HEK293 (cell line): ENCODE measurements around the gene TRAF3IP1.

ENCODE experiments used
- CTCF ChIA-PET: fragments of 350-600 bp; formaldehyde crosslinking; extraction: SDS; loops from one replicate; lab custom pipeline; 2021; ENCODE audit warnings: antibody characterized with exemption; lab: Yijun Ruan, JAX
- POLR2A ChIA-PET: fragments of 300-600 bp; formaldehyde crosslinking; extraction: SDS; loops from one replicate; lab custom pipeline; 2020; ENCODE audit warnings: antibody characterized with exemption, inconsistent platforms; lab: Yijun Ruan, JAX
- H3K27ac ChIP-seq: fragments of 200-500 bp; sonication (Bioruptor generic); 2 replicates; pipeline ENCODE4 v1.5.1; 2014; ENCODE audit warnings: low read depth, low read length, control low read depth, inconsistent platforms; ENCODE audit errors: extremely low read depth
- H3K36me3 ChIP-seq, 2 experiments: fragments of 200-500 bp in 1 of 2; sonication (Bioruptor generic) in 1 of 2; 1 replicate in 1 of 2; 2 replicates in 1 of 2; pipeline ENCODE4 v1.5.1; 2014 to 2017; ENCODE audit warnings: inconsistent platforms in 2 of 2, low read length in 2 of 2; ENCODE audit not compliant: control insufficient read depth in 2 of 2, insufficient read depth in 1 of 2
- H3K4me1 ChIP-seq: fragments of 200-500 bp; sonication (Bioruptor generic); 2 replicates; pipeline ENCODE4 v1.5.1; 2014; ENCODE audit warnings: mild to moderate bottlenecking, low read length, inconsistent platforms; ENCODE audit not compliant: control insufficient read depth, insufficient read depth
- H3K4me3 ChIP-seq: 2 replicates; pipeline ENCODE4 v1.5.1; 2011; ENCODE audit warnings: low read depth, mild to moderate bottlenecking, control low read depth, low read length, moderate library complexity
- H3K9me3 ChIP-seq: fragments of 200-500 bp; sonication (Bioruptor generic); 2 replicates; pipeline ENCODE4 v1.5.1; 2014; ENCODE audit warnings: low read depth, low read length, inconsistent platforms; ENCODE audit not compliant: control insufficient read depth, insufficient read depth
- GLIS1 ChIP-seq: fragments of 450-650 bp; formaldehyde crosslinking; IDR thresholded peaks from 2 replicates; pipeline ENCODE4 v1.5.1; 2016; ENCODE audit warnings: missing biosample characterization, missing genetic modification characterization
- KLF7 ChIP-seq: fragments of 450-650 bp; formaldehyde crosslinking; IDR thresholded peaks from 2 replicates; pipeline ENCODE4 v1.5.1; 2016; ENCODE audit warnings: missing biosample characterization, missing genetic modification characterization, borderline replicate concordance
- PRDM1 ChIP-seq: fragments of 450-650 bp; formaldehyde crosslinking; IDR thresholded peaks from 2 replicates; pipeline ENCODE4; 2016; ENCODE audit warnings: missing biosample characterization, missing genetic modification characterization
- REST ChIP-seq: fragments of 450-650 bp; formaldehyde crosslinking; IDR thresholded peaks from 2 replicates; pipeline ENCODE4 v1.5.1; 2016; ENCODE audit warnings: missing biosample characterization, missing genetic modification characterization
- ZBTB8A ChIP-seq: fragments of 450-650 bp; formaldehyde crosslinking; IDR thresholded peaks from 2 replicates; pipeline ENCODE4 v1.5.1; 2016; ENCODE audit warnings: missing biosample characterization, missing genetic modification characterization
- ZEB2 ChIP-seq: fragments of 450-650 bp; formaldehyde crosslinking; IDR thresholded peaks from 2 replicates; pipeline ENCODE4 v1.5.1; 2016; ENCODE audit warnings: missing biosample characterization, missing genetic modification characterization
- ZIC2 ChIP-seq: fragments of 450-650 bp; formaldehyde crosslinking; IDR thresholded peaks from 2 replicates; pipeline ENCODE4 v1.5.1; 2016; ENCODE audit warnings: missing biosample characterization, missing genetic modification characterization
- ZNF140 ChIP-seq: fragments of 450-650 bp; formaldehyde crosslinking; IDR thresholded peaks from 2 replicates; pipeline ENCODE4 v1.5.1; 2016; ENCODE audit warnings: missing biosample characterization, missing genetic modification characterization
- ZNF148 ChIP-seq: fragments of 450-650 bp; formaldehyde crosslinking; IDR thresholded peaks from 2 replicates; pipeline ENCODE4 v1.5.0; 2017; ENCODE audit warnings: missing biosample characterization, missing genetic modification characterization, borderline replicate concordance
- ZNF394 ChIP-seq: fragments of 450-650 bp; formaldehyde crosslinking; IDR thresholded peaks from 2 replicates; pipeline ENCODE4 v1.5.1; 2016; ENCODE audit warnings: missing biosample characterization, missing genetic modification characterization, mild to moderate bottlenecking, moderate library complexity, borderline replicate concordance
- ZNF404 ChIP-seq: fragments of 450-650 bp; formaldehyde crosslinking; IDR thresholded peaks from 2 replicates; pipeline ENCODE4 v1.5.1; 2017; ENCODE audit warnings: missing biosample characterization, missing genetic modification characterization
- ZNF426 ChIP-seq: fragments of 450-650 bp; formaldehyde crosslinking; IDR thresholded peaks from 2 replicates; pipeline ENCODE4 v1.5.1; 2017; ENCODE audit warnings: missing biosample characterization, missing genetic modification characterization, mild to moderate bottlenecking, inconsistent platforms, moderate library complexity
- ZNF433 ChIP-seq: fragments of 450-650 bp; formaldehyde crosslinking; IDR thresholded peaks from 2 replicates; pipeline ENCODE4 v1.5.1; 2016; ENCODE audit warnings: missing biosample characterization, missing genetic modification characterization, low read depth
- ZNF555 ChIP-seq: fragments of 450-650 bp; formaldehyde crosslinking; conservative IDR thresholded peaks from 2 replicates; pipeline ENCODE4 v1.5.1; 2017; ENCODE audit warnings: missing biosample characterization, mild to moderate bottlenecking, missing genetic modification characterization, inconsistent platforms
- ZNF560 ChIP-seq: fragments of 450-650 bp; formaldehyde crosslinking; IDR thresholded peaks from 2 replicates; pipeline ENCODE4 v1.5.1; 2017; ENCODE audit warnings: missing biosample characterization, missing genetic modification characterization, borderline replicate concordance
- ZNF580 ChIP-seq: fragments of 450-650 bp; formaldehyde crosslinking; IDR thresholded peaks from 2 replicates; pipeline ENCODE4 v1.5.1; 2016; ENCODE audit warnings: missing biosample characterization, missing genetic modification characterization
- ZNF629 ChIP-seq: fragments of 450-650 bp; formaldehyde crosslinking; IDR thresholded peaks from 2 replicates; pipeline ENCODE4 v1.5.1; 2017; ENCODE audit warnings: missing biosample characterization, missing genetic modification characterization
- ZNF654 ChIP-seq: fragments of 450-650 bp; formaldehyde crosslinking; IDR thresholded peaks from 2 replicates; pipeline ENCODE4 v1.5.1; 2016; ENCODE audit warnings: low read depth, missing biosample characterization, missing genetic modification characterization
- ZNF664 ChIP-seq: fragments of 450-650 bp; formaldehyde crosslinking; IDR thresholded peaks from 2 replicates; pipeline ENCODE4 v1.5.1; 2016; ENCODE audit warnings: missing biosample characterization, missing genetic modification characterization

TRAF3IP1 gene

GRCh38 chr2:238335591-238335990, 15.3 kb downstream of the TRAF3IP1 start (continued):
- peak; percentile 41; the same call in 1 of the 2 replicates for TF ChIP-seq ZNF629 (tag by site-specific recombination)
- TF ChIP-seq ZNF654 = peak; percentile 31; the same call in 1 of the 2 replicates
- 0 out of 2 replicates have a peak, but pooled peaks have one; percentile 40 for TF ChIP-seq ZNF580 (tag by site-specific recombination)
- TF ChIP-seq REST = peak; percentile 31; the same call in 1 of the 2 replicates
- TF ChIP-seq ZNF404 (tag by site-specific recombination) = 0 out of 2 replicates have a peak, but pooled peaks have one; percentile 46
- TF ChIP-seq ZNF555 (tag by site-specific recombination) = peak; percentile 66
- TF ChIP-seq ZBTB8A = peak; percentile 64
- TF ChIP-seq ZNF664 (tag by site-specific recombination) = peak; percentile 61; the same call in 1 of the 2 replicates
- TF ChIP-seq ZNF433 = peak; percentile 49; the same call in 1 of the 2 replicates
- peak; percentile 85 for TF ChIP-seq ZNF426 (tag by site-specific recombination)
- TF ChIP-seq ZNF394 (tag by site-specific recombination) = peak; percentile 90
- TF ChIP-seq ZNF560 = peak; percentile 63; the same call in 1 of the 2 replicates
- peak; percentile 57; the same call in 1 of the 2 replicates for TF ChIP-seq ZNF140 (tag by site-specific recombination)

GRCh38 chr2:238336151-238336550, 15.8 kb downstream of the TRAF3IP1 start:
- TF ChIP-seq ZEB2 (no peak), KLF7 (tag by site-specific recombination) (no peak), PRDM1 (tag by site-specific recombination) (no peak), ZNF148 (no peak), GLIS1 (peak; percentile 73), ZIC2 (tag by site-specific recombination) (peak; percentile 56)
- H3K4me3 ChIP-seq = no peak overlapping the region
- ChIA-PET CTCF (interaction anchor here (0.9 to 1.4 kb wide), 3 partner anchors 22 to 72 kb away, joined by 3 to 6 read pairs (median 4); no protein-coding TSS in a partner anchor), POLR2A (no interaction called here)
- H3K27ac ChIP-seq = no peak overlapping the region
- H3K36me3 ChIP-seq = peaks cover 0 to 65% of the 10 kb centered on the region in 2 experiments; a peak in 2 of 3 replicates
- H3K4me1 ChIP-seq = no peaks in the 10 kb centered on the region
- no peaks in the 10 kb centered on the region for H3K9me3 ChIP-seq
